ENCODE data around the gene ZFP36. TPM values are rescaled to one million over a fixed set of nuclear protein-coding genes. Genes with fewer than 3 reads are reported as not detected.
A peak's percentile ranks its signal among the peaks of the same experiment; 100 is the strongest.

ZFP36 gene
- total RNA-seq, 1 donor from 2014 or later: 208 TPM

DNA sequence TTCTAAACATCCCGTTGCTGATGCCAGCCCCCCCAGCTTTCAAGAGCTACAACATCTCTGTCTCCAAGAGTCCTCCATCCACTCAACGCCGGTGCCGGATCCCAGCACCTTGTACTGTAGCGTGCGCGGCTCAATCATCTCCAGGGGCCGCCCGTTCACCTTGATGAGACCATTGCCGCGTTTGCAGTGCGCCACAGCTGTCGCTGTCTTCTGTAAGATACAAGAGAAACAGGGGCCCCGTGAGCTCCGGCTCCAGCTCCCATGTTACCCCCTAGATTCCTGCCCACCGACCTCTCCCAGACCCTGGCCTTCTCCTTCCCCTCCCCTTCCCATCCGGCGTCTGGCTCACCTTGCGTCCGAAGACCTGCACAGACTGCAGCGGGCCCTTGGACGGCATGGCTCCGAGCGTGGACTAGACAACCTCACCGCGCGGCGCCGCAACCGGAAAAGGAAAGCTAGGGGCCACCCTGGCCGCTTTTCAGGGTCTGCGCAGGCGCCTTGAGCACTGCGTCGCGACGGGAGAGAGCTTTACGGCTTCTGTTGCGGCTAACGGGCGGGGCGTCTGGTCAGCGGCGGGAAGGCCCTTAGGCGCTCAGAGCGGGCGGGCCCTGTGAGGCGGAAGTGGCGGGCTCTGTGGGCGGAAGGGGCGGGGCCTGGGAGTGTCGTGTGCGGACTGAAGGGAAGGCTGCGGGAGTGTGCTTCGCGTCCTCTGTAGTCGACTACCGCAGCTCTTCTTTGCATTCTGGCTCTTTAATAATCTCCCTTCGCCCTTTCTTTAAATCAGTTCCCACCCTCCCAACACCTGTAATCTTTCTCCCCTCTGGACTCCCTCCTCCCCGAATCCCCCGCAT lies 29.1 kb downstream of the ZFP36 start, which contains the start of gene RPS16:
Gene RPS16 (minus strand): TSS at position 451 of the 851 bp plus-strand sequence. CDS start 54 bp downstream, at position 397.
- peaks cover 4% of the 10 kb centered on the region for H3K27me3 ChIP-seq (ENCODE audit: low read depth)
- DNase-seq: peak; percentile 99
- peak within 1 kb of the TSS; percentile 93 for H3K27ac ChIP-seq
- H3K4me3 ChIP-seq: peak within 1 kb of the TSS; percentile 98
- no peaks in the 10 kb centered on the region for H3K9me3 ChIP-seq
- peaks cover 33% of the 10 kb centered on the region for H3K4me1 ChIP-seq
- TF ChIP-seq, protein P1, sequence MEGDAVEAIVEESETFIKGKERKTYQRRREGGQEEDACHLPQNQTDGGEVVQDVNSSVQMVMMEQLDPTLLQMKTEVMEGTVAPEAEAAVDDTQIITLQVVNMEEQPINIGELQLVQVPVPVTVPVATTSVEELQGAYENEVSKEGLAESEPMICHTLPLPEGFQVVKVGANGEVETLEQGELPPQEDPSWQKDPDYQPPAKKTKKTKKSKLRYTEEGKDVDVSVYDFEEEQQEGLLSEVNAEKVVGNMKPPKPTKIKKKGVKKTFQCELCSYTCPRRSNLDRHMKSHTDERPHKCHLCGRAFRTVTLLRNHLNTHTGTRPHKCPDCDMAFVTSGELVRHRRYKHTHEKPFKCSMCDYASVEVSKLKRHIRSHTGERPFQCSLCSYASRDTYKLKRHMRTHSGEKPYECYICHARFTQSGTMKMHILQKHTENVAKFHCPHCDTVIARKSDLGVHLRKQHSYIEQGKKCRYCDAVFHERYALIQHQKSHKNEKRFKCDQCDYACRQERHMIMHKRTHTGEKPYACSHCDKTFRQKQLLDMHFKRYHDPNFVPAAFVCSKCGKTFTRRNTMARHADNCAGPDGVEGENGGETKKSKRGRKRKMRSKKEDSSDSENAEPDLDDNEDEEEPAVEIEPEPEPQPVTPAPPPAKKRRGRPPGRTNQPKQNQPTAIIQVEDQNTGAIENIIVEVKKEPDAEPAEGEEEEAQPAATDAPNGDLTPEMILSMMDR (IDR thresholded peaks at IDR 0.05): no peak
- H3K36me3 ChIP-seq: peaks cover 34% of the 10 kb centered on the region
- ATAC-seq: peak; percentile 96 to 98
- intact Hi-C loops (cut with DNase I): no loop called here

DNA sequence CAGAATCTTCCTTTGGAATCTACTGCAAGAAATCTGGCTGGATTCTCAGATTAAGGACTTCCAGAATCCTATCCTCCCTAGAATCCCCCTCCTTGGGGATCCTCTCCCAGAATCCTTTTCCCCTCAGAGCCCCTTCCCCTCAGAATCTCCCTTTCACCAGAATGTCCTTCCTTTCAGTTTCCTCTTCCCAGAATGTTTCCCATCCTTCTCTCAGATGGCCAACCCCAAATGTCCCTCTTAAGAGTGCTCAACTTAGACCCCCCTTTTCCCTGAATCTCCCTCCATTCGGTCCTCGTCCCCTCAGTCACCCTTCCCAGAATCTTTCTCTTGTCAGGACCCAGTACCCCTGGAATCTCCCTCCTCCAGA lies 29.7 kb downstream of the ZFP36 start:
- TF ChIP-seq, protein P1 (IDR thresholded peaks at IDR 0.05): no peak
- DNase-seq (no peak), ATAC-seq (no peak)
- intact Hi-C loops (cut with DNase I): no loop called here
- H3K4me3 ChIP-seq: peak overlapping the region; percentile 98
- peaks cover 27% of the 10 kb centered on the region for H3K4me1 ChIP-seq
- peaks cover 34% of the 10 kb centered on the region for H3K36me3 ChIP-seq
- peak overlapping the region; percentile 93 for H3K27ac ChIP-seq
- H3K27me3 ChIP-seq (ENCODE audit: low read depth): peaks cover 4% of the 10 kb centered on the region
- H3K9me3 ChIP-seq: no peaks in the 10 kb centered on the region

DNA sequence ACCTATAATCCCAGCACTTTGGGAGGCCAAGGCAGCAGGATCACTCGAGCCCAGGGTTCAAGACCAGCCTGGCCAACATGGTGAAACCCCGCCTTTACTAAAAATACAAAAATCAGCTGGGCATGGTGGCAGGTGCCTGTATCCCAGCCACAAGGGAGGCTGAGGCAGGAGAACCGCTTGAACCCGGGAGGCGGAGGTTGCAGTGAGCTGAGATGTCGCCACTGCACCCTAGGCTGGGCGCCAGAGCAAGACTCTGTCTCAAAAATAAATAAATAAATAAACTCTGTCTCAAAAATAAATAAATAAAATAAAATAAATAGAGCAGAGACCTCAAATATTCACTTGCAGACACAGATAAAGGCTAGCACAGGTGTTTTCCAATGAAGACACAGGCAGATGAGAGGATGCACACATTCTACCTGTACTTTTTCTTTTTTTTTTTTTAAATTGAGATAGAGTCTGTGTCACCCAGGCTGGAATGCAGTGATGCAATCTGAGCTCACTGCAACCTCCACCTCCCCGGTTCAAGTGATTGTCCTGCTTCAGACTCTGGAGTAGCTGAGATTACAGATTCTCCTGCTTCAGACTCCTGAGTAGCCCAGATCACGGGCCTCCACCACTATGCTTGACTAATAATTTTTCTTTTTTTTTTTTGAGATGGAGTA lies 31.8 kb downstream of the ZFP36 start:
- peaks cover 16% of the 10 kb centered on the region for H3K36me3 ChIP-seq
- intact Hi-C loops (cut with DNase I): no loop called here
- TF ChIP-seq, protein P1 (IDR thresholded peaks at IDR 0.05): no peak
- H3K9me3 ChIP-seq: no peaks in the 10 kb centered on the region
- no peak overlapping the region for H3K27ac ChIP-seq
- DNase-seq (no peak), ATAC-seq (no peak)
- H3K4me3 ChIP-seq: no peak overlapping the region
- H3K4me1 ChIP-seq: peaks cover 26% of the 10 kb centered on the region
- H3K27me3 ChIP-seq (ENCODE audit: low read depth): peaks cover 4% of the 10 kb centered on the region

DNA sequence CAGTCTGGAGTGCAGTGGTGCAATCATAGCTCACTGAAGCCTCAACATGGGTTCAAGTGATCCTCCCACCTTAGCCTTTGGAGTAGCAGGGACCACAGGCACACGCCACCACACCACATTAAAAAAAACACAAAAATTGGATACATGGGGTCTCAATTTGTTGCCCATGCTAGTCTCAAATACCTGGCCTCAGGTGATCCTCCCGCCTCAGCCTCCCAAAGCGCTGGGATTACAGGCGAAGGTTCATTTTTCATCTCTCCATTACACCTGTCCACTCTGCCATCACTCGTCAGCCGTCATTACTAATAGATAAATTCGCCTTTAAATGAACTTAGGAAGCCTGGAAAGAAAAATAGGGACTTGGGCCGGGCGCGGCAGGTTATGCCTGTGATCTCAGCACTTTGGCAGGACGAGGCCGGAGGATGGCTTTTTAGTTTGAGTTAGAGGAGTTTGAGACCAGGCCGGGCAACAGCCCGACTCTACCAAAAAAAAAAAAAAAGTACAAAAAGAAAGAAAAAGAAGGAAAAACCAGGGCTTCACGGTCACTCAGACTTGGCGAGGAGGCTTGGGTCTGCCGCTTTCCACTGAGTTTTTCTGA lies 38.0 kb downstream of the ZFP36 start:
- Histone ChIP-seq H3K9me3 (no peaks in the 10 kb centered on the region), H3K27me3 (ENCODE audit: low read depth) (no peaks in the 10 kb centered on the region), H3K4me1 (peaks cover 44% of the 10 kb centered on the region), H3K27ac (peak overlapping the region; percentile 89), H3K4me3 (peak overlapping the region; percentile 83), H3K36me3 (peaks cover 24% of the 10 kb centered on the region)
- TF ChIP-seq, protein P1 (IDR thresholded peaks at IDR 0.05): no peak
- no peak for DNase-seq
- ATAC-seq: peak in 1 of 2 donors; percentile 3
- intact Hi-C loops (cut with DNase I): no loop called here
